Suprapubic skin (tissue), 4 donors: ENCODE data around the gene COX8A.

ENCODE experiments used
- CTCF ChIP-seq, 2 donors: fragments of 200-600 bp in 1 of 2; fragments of 450-650 bp in 1 of 2; sonication (generic) in 1 of 2; IDR thresholded peaks; one replicate each; pipeline ENCODE4 v1.5.1; 2016 to 2019; ENCODE audit warnings: antibody characterized with exemption in 2 of 2, mild to moderate bottlenecking in 1 of 2, moderate library complexity in 1 of 2
- POLR2A ChIP-seq, 2 donors: fragments of 450-650 bp; IDR thresholded peaks; one replicate each; pipeline ENCODE4 v1.6.1; 2017; ENCODE audit warnings: antibody characterized with exemption in 2 of 2, mild to moderate bottlenecking in 2 of 2, moderate library complexity in 2 of 2
- POLR2AphosphoS5 ChIP-seq, 3 donors: sonication (generic); formaldehyde crosslinking; IDR thresholded peaks; one replicate each; pipeline ENCODE4 v1.6.1; 2017; ENCODE audit warnings: antibody characterized with exemption in 3 of 3

DNA sequence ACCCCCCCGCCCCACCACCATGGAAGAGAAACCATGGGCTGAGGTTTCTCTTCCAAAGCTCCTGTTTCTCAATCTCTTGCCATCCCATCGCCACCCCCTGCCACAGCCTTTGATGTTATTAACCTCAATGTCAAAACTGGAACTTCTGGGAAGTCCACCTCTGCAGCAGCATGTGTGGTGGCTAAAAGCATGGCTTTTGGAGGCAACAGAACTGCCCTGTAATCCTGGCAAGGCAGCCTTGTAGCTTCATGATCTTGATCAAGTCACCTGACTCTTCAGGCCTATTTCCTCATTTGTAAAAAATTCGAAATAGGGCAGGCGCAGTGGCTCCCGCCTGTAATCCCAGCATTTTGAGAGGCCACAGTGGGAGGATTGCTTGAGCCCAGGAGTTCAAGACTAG, 3.5 kb upstream of the COX8A start:
- TF ChIP-seq POLR2A (IDR thresholded peaks at IDR 0.05) (no peak), POLR2AphosphoS5 (IDR thresholded peaks at IDR 0.05) (no peak), CTCF (IDR thresholded peaks at IDR 0.05) (no peak)
